Activated CD8-positive, alpha-beta T cell treated with anti-CD3 and anti-CD28 coated beads for 36 hours (primary cell): Measurements from ENCODE around the gene SLFN12L. TPM values are rescaled to one million over a fixed set of nuclear protein-coding genes. Genes with fewer than 3 reads are reported as not detected.
A peak's percentile ranks its signal among the peaks of the same experiment; 100 is the strongest.
"Not testable (repeated sequence)": the region's sequence is repeated elsewhere in the genome, so short reads cannot be mapped to it uniquely, and the experiment has no call there.

Experiments
- ATAC-seq: fragments of 200-7000 bp; cut with Tn5 transposase; one replicate; pipeline ENCODE4 v1.10.0; 2021; ENCODE audit warnings: mild to moderate bottlenecking, moderate library complexity
- CTCF ChIA-PET: fragments of 350-600 bp; sonication (Branson Sonifier 250); formaldehyde crosslinking; loops from one replicate; lab custom pipeline; 2021; ENCODE audit warnings: antibody characterized with exemption; lab: Charles Lee
- POLR2A ChIA-PET: fragments of 350-600 bp; sonication (Branson Sonifier 250); formaldehyde crosslinking; loops from one replicate; lab custom pipeline; 2021; ENCODE audit warnings: antibody characterized with exemption; lab: Charles Lee
- DNase-seq: peaks from one replicate; pipeline ENCODE4 v3.0.0-alpha.2; 2020
- H3K27ac Mint-ChIP-seq: one replicate; pipeline ENCODE4 v1.8.0; 2021; ENCODE audit warnings: mild to moderate bottlenecking, mixed read lengths
- H3K27me3 Mint-ChIP-seq: one replicate; pipeline ENCODE4 v1.8.0; 2021; ENCODE audit warnings: mixed read lengths
- H3K36me3 Mint-ChIP-seq: one replicate; pipeline ENCODE4 v1.8.0; 2021; ENCODE audit warnings: low read depth, mixed read lengths
- H3K4me1 Mint-ChIP-seq: one replicate; pipeline ENCODE4 v1.8.0; 2021; ENCODE audit warnings: low read depth, mixed read lengths
- H3K4me3 Mint-ChIP-seq: one replicate; pipeline ENCODE4 v1.8.0; 2021; ENCODE audit warnings: mild to moderate bottlenecking, moderate library complexity, mixed read lengths
- H3K9me3 Mint-ChIP-seq: one replicate; pipeline ENCODE4 v1.8.0; 2021; ENCODE audit warnings: mixed read lengths
- CTCF ChIP-seq: fragments of 200-600 bp; IDR thresholded peaks from one replicate; pipeline ENCODE4 v1.8.0; 2022; ENCODE audit warnings: antibody characterized with exemption, mild to moderate bottlenecking
- intact Hi-C: fragments of 100-400 bp; cut with micrococcal nuclease; formaldehyde crosslinking; loops from one replicate; pipeline ENCODE4 v1.10.0; 2022
- total RNA-seq, 2 experiments: library from RNA; stranded (reverse); gene quantifications; one replicate each; pipeline ENCODE4 v1.2.3, GENCODE V29; 2021

Gene SLFN12L
- total RNA-seq, 2 experiments from 2014 or later = 41.7 to 42.5 TPM

- CTCF ChIA-PET = interaction anchor here (1.0 to 2.3 kb wide), 3 partner anchors 9 to 18 kb away, joined by 3 to 8 read pairs (median 5); no protein-coding TSS in a partner anchor
- no peak overlapping the region for H3K4me3 Mint-ChIP-seq
Observed at GRCh38 chr17:35521150-35521549, 16.3 kb downstream of the SLFN12L start.

DNA sequence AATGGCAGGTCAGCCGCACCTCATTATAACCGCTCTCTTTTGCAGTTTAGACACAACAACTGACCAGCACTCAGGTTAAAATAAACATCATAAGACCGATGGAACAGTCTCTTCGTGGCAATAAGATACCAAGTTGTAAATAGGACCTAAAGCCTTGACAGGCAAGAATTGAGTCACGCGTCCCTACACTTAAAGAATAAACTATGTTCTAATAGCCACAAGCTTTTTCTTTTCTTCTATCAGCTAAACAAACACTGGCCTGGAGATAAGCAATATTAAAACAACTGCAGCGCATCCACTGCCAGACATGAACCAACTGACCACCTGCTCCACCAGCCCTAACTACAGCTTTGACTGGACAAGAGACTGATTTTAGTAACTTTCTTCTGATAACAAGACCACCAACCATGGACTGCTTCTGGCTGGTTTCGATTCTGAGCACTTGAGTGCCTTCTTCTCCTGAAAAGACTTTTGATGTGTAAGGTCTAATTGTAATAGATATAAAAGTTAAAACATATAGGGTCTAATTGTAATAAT lies 17.5 kb downstream of the SLFN12L start:
- peak overlapping the region; percentile 53 for H3K27ac Mint-ChIP-seq
- ATAC-seq (no peak), DNase-seq (no peak)
- H3K4me3 Mint-ChIP-seq = peak overlapping the region; percentile 23
- ChIA-PET POLR2A (interaction anchor here (0.6 to 2.0 kb wide), 4 partner anchors 10 to 72 kb away, joined by 3 to 4 read pairs (median 3); partner anchors contain the start of gene SLFN13), CTCF (interaction anchor here (2.3 kb wide), 1 partner anchor 13 kb away, joined by 8 read pairs; no protein-coding TSS in a partner anchor)
- H3K4me1 Mint-ChIP-seq = peaks cover 89% of the 10 kb centered on the region
- peaks cover 83% of the 10 kb centered on the region for H3K36me3 Mint-ChIP-seq
- H3K27me3 Mint-ChIP-seq = no peaks in the 10 kb centered on the region
- peaks cover 2% of the 10 kb centered on the region for H3K9me3 Mint-ChIP-seq
- TF ChIP-seq CTCF = no peak
- intact Hi-C loops = no loop called here

More at GRCh38 chr17:35521150-35521549, 16.3 kb downstream of the SLFN12L start:
- intact Hi-C loops = no loop called here
- POLR2A ChIA-PET = interaction anchor here (1.1 to 2.0 kb wide), 4 partner anchors 15 to 274 kb away, joined by 3 to 5 read pairs (median 4); no protein-coding TSS in a partner anchor
- H3K36me3 Mint-ChIP-seq = peaks cover 86% of the 10 kb centered on the region
- no peak for DNase-seq
- H3K4me1 Mint-ChIP-seq = peaks cover 95% of the 10 kb centered on the region
- no peak for ATAC-seq
- peaks cover 9% of the 10 kb centered on the region for H3K9me3 Mint-ChIP-seq
- H3K27me3 Mint-ChIP-seq = no peaks in the 10 kb centered on the region
- peak overlapping the region; percentile 90 for H3K27ac Mint-ChIP-seq
- TF ChIP-seq CTCF = no peak

GRCh38 chr17:35519439-35519838 lies 18.0 kb downstream of the SLFN12L start:
- ChIA-PET CTCF (interaction anchor here (1.3 kb wide), 1 partner anchor 10 kb away, joined by 3 read pairs; no protein-coding TSS in a partner anchor), POLR2A (interaction anchor here (0.6 to 2.0 kb wide), 5 partner anchors 10 to 71 kb away, joined by 3 to 4 read pairs (median 3); partner anchors contain the start of gene SLFN13)
- Mint-ChIP-seq H3K27me3 (no peaks in the 10 kb centered on the region), H3K27ac (peak overlapping the region; percentile 53), H3K36me3 (peaks cover 82% of the 10 kb centered on the region), H3K4me1 (peaks cover 89% of the 10 kb centered on the region), H3K9me3 (no peaks in the 10 kb centered on the region), H3K4me3 (peak overlapping the region; percentile 23)
- intact Hi-C loops = no loop called here
- TF ChIP-seq CTCF = no peak
- ATAC-seq = no peak
- DNase-seq = no peak

DNA sequence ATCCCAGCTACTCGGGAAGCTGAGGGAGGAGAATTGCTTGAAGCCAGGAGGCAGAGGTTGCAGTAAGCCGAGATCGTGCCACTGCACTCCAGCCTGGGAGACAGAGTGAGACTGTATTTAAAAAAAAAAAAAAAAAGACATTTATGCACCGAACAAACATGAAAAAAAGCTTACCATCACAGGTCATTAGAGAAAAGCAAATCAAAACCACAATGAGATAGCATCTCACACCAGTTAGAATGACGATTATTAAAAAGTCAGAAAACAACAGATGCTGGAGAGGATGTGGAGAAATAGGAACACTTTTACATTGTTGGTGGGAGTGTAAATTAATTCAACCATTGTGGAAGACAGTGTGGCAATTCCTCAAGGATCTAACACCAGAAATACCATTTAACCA lies 19.0 kb downstream of the SLFN12L start:
- intact Hi-C loops, DNase-seq, H3K9me3 Mint-ChIP-seq, ATAC-seq, H3K4me3 Mint-ChIP-seq, H3K27me3 Mint-ChIP-seq: not testable (repeated sequence)
- peak overlapping the region; percentile 56 for H3K27ac Mint-ChIP-seq
- H3K36me3 Mint-ChIP-seq = peaks cover 84% of the 10 kb centered on the region
- ChIA-PET CTCF (interaction anchor here (1.3 to 1.4 kb wide), 2 partner anchors 9 to 20 kb away, joined by 3 read pairs; no protein-coding TSS in a partner anchor), POLR2A (interaction anchor here (1.3 to 1.6 kb wide), 2 partner anchors 18 to 19 kb away, joined by 3 to 4 read pairs; no protein-coding TSS in a partner anchor)
- H3K4me1 Mint-ChIP-seq = peaks cover 89% of the 10 kb centered on the region

GRCh38 chr17:35515027-35515426 lies 22.5 kb downstream of the SLFN12L start:
- Mint-ChIP-seq H3K27me3 (no peaks in the 10 kb centered on the region), H3K4me3 (no peak overlapping the region), H3K9me3 (no peaks in the 10 kb centered on the region), H3K4me1 (peaks cover 80% of the 10 kb centered on the region), H3K27ac (no peak overlapping the region), H3K36me3 (peaks cover 74% of the 10 kb centered on the region)
- no peak for TF ChIP-seq CTCF
- POLR2A ChIA-PET = interaction anchor here (1.2 to 1.5 kb wide), 2 partner anchors 8 to 35 kb away, joined by 3 read pairs; no protein-coding TSS in a partner anchor
- CTCF ChIA-PET = interaction anchor here (1.1 kb wide), 1 partner anchor 202 kb away, joined by 3 read pairs; no protein-coding TSS in a partner anchor
- DNase-seq = no peak
- ATAC-seq = no peak
- intact Hi-C loops = no loop called here
